Breast epithelium (tissue), 3 donors: ENCODE results near the gene SLX4IP.

Experiments
- CTCF ChIP-seq, 3 donors: fragments of 450-650 bp; IDR thresholded peaks; one replicate each; pipeline ENCODE4 v1.5.1; 2016 to 2017; ENCODE audit warnings: antibody characterized with exemption in 3 of 3, mild to moderate bottlenecking in 3 of 3, moderate library complexity in 3 of 3
- POLR2AphosphoS5 ChIP-seq, 3 donors: sonication (generic); formaldehyde crosslinking; IDR thresholded peaks; one replicate each; pipeline ENCODE4 v1.6.1; 2017; ENCODE audit warnings: antibody characterized with exemption in 3 of 3

DNA sequence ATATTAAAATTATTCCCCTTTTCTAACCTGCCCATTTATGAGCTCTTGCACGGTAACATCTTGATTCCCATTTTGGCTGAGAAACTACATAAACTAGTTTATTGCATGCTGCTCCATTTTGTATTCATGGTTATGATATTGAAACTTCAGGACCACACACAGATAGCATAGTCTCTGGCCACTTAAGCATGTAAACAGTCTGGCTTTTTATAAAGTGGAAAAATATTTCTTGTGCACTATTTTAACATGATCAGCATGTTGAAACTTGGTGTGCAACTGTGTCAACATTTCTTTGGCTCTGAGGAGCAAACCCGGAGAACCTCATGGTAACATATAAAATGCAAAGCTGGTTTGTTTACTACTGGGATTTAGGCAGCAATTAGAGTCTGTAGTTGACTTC, 70.7 kb downstream of the SLX4IP start:
- TF ChIP-seq CTCF (IDR thresholded peaks at IDR 0.05) = no peak
- TF ChIP-seq POLR2AphosphoS5 (IDR thresholded peaks at IDR 0.05) = no peak
